ENCODE data around the gene C1QTNF7.

The C1QTNF7 gene

DNA sequence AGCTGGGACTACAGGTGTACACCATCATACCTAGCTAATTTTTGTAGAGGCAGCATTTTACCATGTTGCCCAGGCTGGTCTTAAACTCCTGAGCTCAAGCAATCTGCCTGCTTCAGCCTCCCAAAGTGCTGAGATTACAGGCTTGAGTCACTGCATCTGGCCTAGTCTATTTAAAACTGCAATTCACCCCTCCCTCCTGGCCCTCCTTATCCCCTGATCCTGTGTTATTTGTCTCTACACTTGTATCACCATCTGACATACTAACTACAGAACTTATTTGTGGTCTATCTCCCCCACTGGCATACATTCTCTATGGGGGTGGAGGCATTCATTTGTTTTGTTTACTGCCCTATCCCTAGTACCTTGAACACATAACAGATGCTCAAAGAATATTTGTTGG, 65.6 kb downstream of the C1QTNF7 start:
- TF ChIP-seq, protein P1, sequence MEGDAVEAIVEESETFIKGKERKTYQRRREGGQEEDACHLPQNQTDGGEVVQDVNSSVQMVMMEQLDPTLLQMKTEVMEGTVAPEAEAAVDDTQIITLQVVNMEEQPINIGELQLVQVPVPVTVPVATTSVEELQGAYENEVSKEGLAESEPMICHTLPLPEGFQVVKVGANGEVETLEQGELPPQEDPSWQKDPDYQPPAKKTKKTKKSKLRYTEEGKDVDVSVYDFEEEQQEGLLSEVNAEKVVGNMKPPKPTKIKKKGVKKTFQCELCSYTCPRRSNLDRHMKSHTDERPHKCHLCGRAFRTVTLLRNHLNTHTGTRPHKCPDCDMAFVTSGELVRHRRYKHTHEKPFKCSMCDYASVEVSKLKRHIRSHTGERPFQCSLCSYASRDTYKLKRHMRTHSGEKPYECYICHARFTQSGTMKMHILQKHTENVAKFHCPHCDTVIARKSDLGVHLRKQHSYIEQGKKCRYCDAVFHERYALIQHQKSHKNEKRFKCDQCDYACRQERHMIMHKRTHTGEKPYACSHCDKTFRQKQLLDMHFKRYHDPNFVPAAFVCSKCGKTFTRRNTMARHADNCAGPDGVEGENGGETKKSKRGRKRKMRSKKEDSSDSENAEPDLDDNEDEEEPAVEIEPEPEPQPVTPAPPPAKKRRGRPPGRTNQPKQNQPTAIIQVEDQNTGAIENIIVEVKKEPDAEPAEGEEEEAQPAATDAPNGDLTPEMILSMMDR (IDR thresholded peaks at IDR 0.05; ENCODE audit: low read depth, low read length, missing control alignments) = no peak
- no peak overlapping the region for H3K4me3 ChIP-seq (replicated peaks; ENCODE audit: low read depth, low read length)
- no peak for DNase-seq (ENCODE audit: extremely low read depth, low read depth)

DNA sequence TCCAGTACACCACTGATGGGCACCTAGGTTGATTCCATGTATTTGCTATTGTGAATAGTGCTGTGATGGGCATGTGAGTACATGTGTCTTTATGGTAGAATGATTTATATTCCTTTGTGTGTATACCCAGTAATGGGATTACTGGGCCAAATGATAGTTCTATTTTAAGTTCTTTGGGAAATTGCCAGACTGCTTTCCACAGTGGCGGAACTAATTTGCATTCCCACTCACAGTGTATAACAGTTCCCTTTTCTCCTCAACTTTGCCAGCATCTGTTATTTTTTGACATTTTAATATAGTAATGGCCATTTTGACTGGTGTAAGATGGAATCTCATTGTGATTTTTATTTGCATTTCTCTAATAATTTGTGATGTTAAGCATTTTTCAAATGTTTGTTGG, 67.8 kb downstream of the C1QTNF7 start:
- TF ChIP-seq, protein P1 (IDR thresholded peaks at IDR 0.05; ENCODE audit: low read depth, low read length, missing control alignments) = no peak
- DNase-seq (ENCODE audit: extremely low read depth, low read depth) = no peak
- H3K4me3 ChIP-seq (replicated peaks; ENCODE audit: low read depth, low read length) = no peak overlapping the region

All from HFF-Myc (cell line).